DMS53 treated with DMSO at 0.1 percent for 48 hours (cell line): ENCODE data around the gene CFB.
"Not testable (repeated sequence)": the region's sequence is repeated elsewhere in the genome, so short reads cannot be mapped to it uniquely, and the experiment has no call there.

Experiments used
- DNase-seq: peaks from one replicate; lab custom pipeline; 2025; ENCODE audit not compliant: unreplicated experiment; lab: John Stamatoyannopoulos, UW

CFB gene

GRCh38 chr6:31970604-31971271 lies 24.8 kb downstream of the CFB start:
- DNase-seq, result no peak

- no peak for DNase-seq
Observed at GRCh38 chr6:31971279-31971992, 25.5 kb downstream of the CFB start.

GRCh38 chr6:31971993-31972708 lies 26.3 kb downstream of the CFB start, which contains the start of gene DXO:
TSS of gene DXO (minus strand) at chr6:31972138. CDS start at chr6:31971675, 463 bp downstream.
- DNase-seq, result peak; percentile 93

- no peak for DNase-seq
Observed at GRCh38 chr6:31972709-31973350, 26.9 kb downstream of the CFB start.

GRCh38 chr6:31976065-31976464 lies 30.2 kb downstream of the CFB start:
- not testable (repeated sequence) for DNase-seq

- no peak for DNase-seq
Observed at GRCh38 chr6:31977816-31978431, 32.0 kb downstream of the CFB start.

- DNase-seq, result no peak
Observed at GRCh38 chr6:31978831-31979230, 32.9 kb downstream of the CFB start.

GRCh38 chr6:31979238-31979898 lies 33.5 kb downstream of the CFB start:
- DNase-seq, result no peak

- DNase-seq, result not testable (repeated sequence)
Observed at GRCh38 chr6:31980195-31980876, 34.4 kb downstream of the CFB start.

GRCh38 chr6:31980998-31981397 lies 35.1 kb downstream of the CFB start:
- DNase-seq, result not testable (repeated sequence)

GRCh38 chr6:31981744-31982143 lies 35.8 kb downstream of the CFB start, which contains the start of gene C4A:
TSS of gene C4A (plus strand) at chr6:31982057. CDS start at chr6:31982108, 51 bp downstream.
- not testable (repeated sequence) for DNase-seq

GRCh38 chr6:31989363-31989762 lies 43.5 kb downstream of the CFB start:
- not testable (repeated sequence) for DNase-seq

GRCh38 chr6:31994421-31994820 lies 48.5 kb downstream of the CFB start:
- not testable (repeated sequence) for DNase-seq

- not testable (repeated sequence) for DNase-seq
Observed at GRCh38 chr6:31996385-31996784, 50.5 kb downstream of the CFB start.
